Vagina (tissue), 2 donors: ENCODE data around the gene LAMB4.

Source experiments
- POLR2A ChIP-seq, 2 donors: fragments of 450-650 bp; IDR thresholded peaks; one replicate each; pipeline ENCODE4 v1.6.1; 2017; ENCODE audit warnings: antibody characterized with exemption in 2 of 2, mild to moderate bottlenecking in 2 of 2, moderate library complexity in 2 of 2
- POLR2AphosphoS5 ChIP-seq, 2 donors: sonication (generic); formaldehyde crosslinking; IDR thresholded peaks; one replicate each; pipeline ENCODE4 v1.9.0; 2017; ENCODE audit warnings: antibody characterized with exemption in 2 of 2, mild to moderate bottlenecking in 2 of 2, low read depth in 1 of 2; ENCODE audit not compliant: insufficient read depth in 1 of 2
- TF ChIP-seq, protein P1 (sequence below), 3 experiments: fragments of 450-650 bp in 2 of 3; fragments of 200-600 bp in 1 of 3; sonication (generic) in 1 of 3; IDR thresholded peaks; one replicate each; pipeline ENCODE4 v1.5.1; 2017 to 2019; ENCODE audit warnings: antibody characterized with exemption in 3 of 3, mild to moderate bottlenecking in 2 of 3, moderate library complexity in 2 of 3

DNA sequence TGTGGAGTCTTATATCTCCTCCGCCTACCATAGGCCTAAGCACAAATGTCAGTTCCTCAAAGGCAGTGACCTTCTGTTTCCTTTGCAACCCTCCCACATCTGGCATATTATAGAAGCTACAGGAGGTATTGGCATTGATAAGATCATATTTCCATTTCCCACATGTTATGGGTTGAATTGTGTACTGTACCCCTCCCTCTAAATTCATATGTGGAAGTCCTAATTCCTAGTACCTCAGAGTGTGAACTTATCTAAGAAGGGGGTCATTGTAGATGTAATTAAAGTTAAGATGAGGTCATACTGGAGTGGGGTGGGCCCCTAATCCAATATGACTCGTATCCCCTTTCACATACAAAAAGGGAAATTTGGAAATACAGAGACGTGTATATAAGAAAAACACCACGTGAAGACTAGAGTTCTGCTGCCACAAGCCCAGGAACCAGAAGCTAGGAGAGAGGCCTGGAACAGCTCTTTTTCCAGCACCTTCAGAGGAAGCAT lies 6.1 kb upstream of the LAMB4 start:
- TF ChIP-seq, protein P1, sequence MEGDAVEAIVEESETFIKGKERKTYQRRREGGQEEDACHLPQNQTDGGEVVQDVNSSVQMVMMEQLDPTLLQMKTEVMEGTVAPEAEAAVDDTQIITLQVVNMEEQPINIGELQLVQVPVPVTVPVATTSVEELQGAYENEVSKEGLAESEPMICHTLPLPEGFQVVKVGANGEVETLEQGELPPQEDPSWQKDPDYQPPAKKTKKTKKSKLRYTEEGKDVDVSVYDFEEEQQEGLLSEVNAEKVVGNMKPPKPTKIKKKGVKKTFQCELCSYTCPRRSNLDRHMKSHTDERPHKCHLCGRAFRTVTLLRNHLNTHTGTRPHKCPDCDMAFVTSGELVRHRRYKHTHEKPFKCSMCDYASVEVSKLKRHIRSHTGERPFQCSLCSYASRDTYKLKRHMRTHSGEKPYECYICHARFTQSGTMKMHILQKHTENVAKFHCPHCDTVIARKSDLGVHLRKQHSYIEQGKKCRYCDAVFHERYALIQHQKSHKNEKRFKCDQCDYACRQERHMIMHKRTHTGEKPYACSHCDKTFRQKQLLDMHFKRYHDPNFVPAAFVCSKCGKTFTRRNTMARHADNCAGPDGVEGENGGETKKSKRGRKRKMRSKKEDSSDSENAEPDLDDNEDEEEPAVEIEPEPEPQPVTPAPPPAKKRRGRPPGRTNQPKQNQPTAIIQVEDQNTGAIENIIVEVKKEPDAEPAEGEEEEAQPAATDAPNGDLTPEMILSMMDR (IDR thresholded peaks at IDR 0.05) = no peak
- TF ChIP-seq POLR2AphosphoS5 (IDR thresholded peaks at IDR 0.05; ENCODE audit: insufficient read depth in 1 of 2, low read depth in 1 of 2) (no peak), POLR2A (IDR thresholded peaks at IDR 0.05) (no peak)
